22Rv1 (cell line): ENCODE data around the gene LTBP2.

Source experiments
- CTCF ChIP-seq: fragments of 450-650 bp; IDR thresholded peaks from 2 replicates; pipeline ENCODE4 v1.5.1; 2017; ENCODE audit warnings: mild to moderate bottlenecking
- ZFX ChIP-seq: fragments of 450-650 bp; IDR thresholded peaks from 2 replicates; pipeline ENCODE4 v1.6.1; 2017; ENCODE audit warnings: antibody characterized with exemption, borderline replicate concordance

- TF ChIP-seq CTCF (no peak), ZFX (no peak)
These were observed 39.1 kb upstream of the LTBP2 start for GRCh38 chr14:74650927-74651686.
